Smooth muscle cell of the brain vasculature (primary cell): ENCODE measurements around the gene COL12A1.

Source experiments
- DNase-seq: peaks from one replicate; pipeline ENCODE4 v3.0.0-alpha.2; 2012; ENCODE audit warnings: low read depth, low spot score

The COL12A1 gene

GRCh38 chr6:75145211-75145610 lies 60.6 kb downstream of the COL12A1 start:
- DNase-seq, result no peak

GRCh38 chr6:75144386-75144785 lies 61.5 kb downstream of the COL12A1 start:
- DNase-seq, result no peak

GRCh38 chr6:75143191-75143590 lies 62.7 kb downstream of the COL12A1 start:
- DNase-seq, result no peak

- DNase-seq, result no peak
Measured at GRCh38 chr6:75142721-75143120, 63.1 kb downstream of the COL12A1 start.

- no peak for DNase-seq
Measured at GRCh38 chr6:75135876-75136275, 70.0 kb downstream of the COL12A1 start.

- no peak for DNase-seq
Measured at GRCh38 chr6:75135450-75135849, 70.4 kb downstream of the COL12A1 start.

- no peak for DNase-seq
Measured at GRCh38 chr6:75130784-75131183, 75.1 kb downstream of the COL12A1 start.

GRCh38 chr6:75128878-75129570 lies 76.8 kb downstream of the COL12A1 start:
- no peak for DNase-seq

- DNase-seq, result no peak
Measured at GRCh38 chr6:75126518-75126917, 79.3 kb downstream of the COL12A1 start.

- no peak for DNase-seq
Measured at GRCh38 chr6:75124983-75125382, 80.9 kb downstream of the COL12A1 start.

GRCh38 chr6:75124085-75124484 lies 81.8 kb downstream of the COL12A1 start:
- no peak for DNase-seq

GRCh38 chr6:75118925-75119515 lies 86.8 kb downstream of the COL12A1 start:
- DNase-seq, result no peak

GRCh38 chr6:75117701-75118100 lies 88.2 kb downstream of the COL12A1 start:
- no peak for DNase-seq

- DNase-seq, result no peak
Measured at GRCh38 chr6:75116946-75117345, 88.9 kb downstream of the COL12A1 start.

- DNase-seq, result peak; percentile 46
Measured at GRCh38 chr6:75115481-75115880, 90.4 kb downstream of the COL12A1 start.

GRCh38 chr6:75114806-75115205 lies 91.0 kb downstream of the COL12A1 start:
- no peak for DNase-seq

- no peak for DNase-seq
Measured at GRCh38 chr6:75114195-75114594, 91.7 kb downstream of the COL12A1 start.

- no peak for DNase-seq
Measured at GRCh38 chr6:75113446-75113845, 92.4 kb downstream of the COL12A1 start.

- no peak for DNase-seq
Measured at GRCh38 chr6:75109765-75110164, 96.1 kb downstream of the COL12A1 start.

- DNase-seq, result no peak
Measured at GRCh38 chr6:75109022-75109421, 96.8 kb downstream of the COL12A1 start.

- DNase-seq, result no peak
Measured at GRCh38 chr6:75108333-75108974, 97.4 kb downstream of the COL12A1 start.

- DNase-seq, result no peak
Measured at GRCh38 chr6:75107913-75108312, 97.9 kb downstream of the COL12A1 start.

- no peak for DNase-seq
Measured at GRCh38 chr6:75106426-75106825, 99.4 kb downstream of the COL12A1 start.
